HG03135 (cell line): Measurements from ENCODE around the gene FUT8.

Source experiments
- ATAC-seq: cut with Tn5 transposase; IDR thresholded peaks from one replicate; pipeline ENCODE4 v1.9.1; 2021; ENCODE audit warnings: mild to moderate bottlenecking, moderate library complexity; ENCODE audit not compliant: unreplicated experiment

The FUT8 gene

DNA sequence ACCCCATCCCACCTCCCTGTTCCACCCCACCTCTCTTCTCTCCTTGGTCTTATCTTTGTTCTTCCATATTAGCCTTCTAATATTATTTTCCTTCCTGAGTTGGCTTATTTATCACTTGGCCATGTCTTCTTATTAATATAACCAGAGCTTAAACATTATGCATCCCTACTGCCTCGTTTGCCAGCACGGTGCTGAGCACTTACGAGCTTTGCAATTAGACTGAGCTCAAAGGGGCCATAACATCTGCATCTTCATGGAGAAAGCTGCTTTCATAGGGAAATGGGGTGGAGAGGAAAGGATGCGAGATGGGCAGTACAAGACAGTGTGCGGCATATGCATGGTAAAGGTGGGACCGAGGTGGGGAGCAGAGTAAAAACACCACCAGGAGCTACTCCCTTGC lies 342.8 kb downstream of the FUT8 start:
- no peak for ATAC-seq

- no peak for ATAC-seq
These were observed 344.4 kb downstream of the FUT8 start for GRCh38 chr14:65756880-65757279.

DNA sequence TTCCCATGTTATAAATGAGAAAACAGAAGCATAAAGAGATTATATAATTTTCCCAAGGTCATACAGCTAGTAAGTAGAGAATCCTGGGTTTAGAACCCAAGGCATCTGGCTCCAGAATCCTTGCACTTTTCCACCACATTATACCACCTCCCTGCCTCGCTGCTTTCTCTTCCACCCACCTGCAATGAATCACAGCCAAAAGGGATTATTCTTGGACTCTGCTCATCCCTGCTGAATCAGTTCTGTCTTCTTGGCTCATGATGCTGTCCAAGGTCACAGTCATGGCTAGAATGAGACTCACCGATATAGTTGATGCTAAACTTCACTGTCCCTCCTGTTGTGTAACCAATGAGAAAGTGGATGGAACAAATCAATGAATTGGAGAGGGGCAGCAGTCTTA lies 356.6 kb downstream of the FUT8 start:
- no peak for ATAC-seq

- ATAC-seq, result no peak
These were observed 358.2 kb downstream of the FUT8 start for GRCh38 chr14:65770681-65771080.

GRCh38 chr14:65771271-65771670 lies 358.7 kb downstream of the FUT8 start:
- no peak for ATAC-seq

DNA sequence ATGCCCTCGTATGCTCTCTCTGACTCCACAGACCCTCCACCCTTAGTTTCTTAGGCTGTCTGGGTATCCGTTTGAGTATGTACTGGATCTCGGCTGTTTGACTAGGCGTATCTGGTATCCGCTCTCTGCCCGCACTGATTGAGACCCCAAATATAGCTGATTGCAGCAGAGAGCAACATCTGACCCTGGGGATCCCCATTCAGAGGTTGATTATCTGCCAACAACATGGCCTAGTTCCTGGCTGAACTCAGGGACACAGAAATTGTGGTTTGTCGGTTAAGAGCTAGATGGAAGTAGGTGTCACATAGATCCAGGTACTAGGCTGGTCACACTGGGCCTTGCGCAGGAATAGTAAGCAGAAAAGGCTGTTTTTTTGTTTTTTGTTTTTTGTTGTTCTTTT lies 359.9 kb downstream of the FUT8 start:
- ATAC-seq, result no peak

DNA sequence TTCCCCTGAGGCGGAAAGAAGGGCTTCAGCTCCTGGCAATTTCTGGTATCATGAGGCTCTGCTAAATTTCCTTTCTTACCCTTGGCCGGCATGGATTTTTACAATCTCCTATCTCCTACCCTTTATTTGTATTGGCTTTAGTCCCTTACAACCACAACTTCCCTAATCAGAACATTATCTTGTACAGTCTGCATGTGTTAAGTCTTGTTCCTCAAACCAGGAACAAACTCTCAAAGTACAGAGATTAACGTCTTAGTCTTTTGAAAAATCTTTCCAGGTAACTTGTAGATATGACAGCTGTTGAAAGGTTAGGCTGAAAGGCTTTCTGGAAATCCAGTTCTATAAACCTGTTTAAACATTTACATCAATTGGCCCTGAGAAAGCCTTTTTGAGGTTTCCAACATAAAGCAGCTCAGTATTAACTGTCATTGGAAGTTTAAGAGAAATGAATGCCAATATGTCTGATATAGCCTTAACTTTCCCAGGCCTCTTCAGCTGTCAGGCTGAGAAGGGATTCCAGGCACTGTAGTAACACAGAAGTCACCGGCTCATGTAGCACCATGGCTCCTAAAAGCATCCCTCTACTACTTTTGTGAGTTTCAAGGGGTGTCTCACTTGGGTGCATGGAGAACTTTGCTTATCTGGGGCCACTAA lies 360.5 kb downstream of the FUT8 start:
- ATAC-seq, result no peak

DNA sequence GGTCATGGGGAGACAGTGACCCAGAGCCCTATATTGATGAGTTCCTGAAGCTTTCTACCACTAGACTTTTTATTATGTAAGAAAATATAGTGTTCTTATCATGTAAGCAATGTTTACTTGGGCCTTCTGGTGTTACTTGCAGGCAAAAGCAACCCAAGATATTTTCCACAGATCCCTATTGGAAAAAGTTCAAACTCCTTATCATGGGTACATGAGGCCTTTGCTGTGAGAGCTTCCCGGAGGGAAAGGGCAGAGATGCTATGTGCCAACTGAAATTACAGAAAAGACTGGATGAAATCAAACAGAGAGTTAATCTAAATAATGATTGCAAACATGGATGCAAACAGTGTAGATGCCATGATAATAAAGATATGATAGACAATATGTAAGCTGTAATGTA lies 361.5 kb downstream of the FUT8 start:
- ATAC-seq, result no peak

DNA sequence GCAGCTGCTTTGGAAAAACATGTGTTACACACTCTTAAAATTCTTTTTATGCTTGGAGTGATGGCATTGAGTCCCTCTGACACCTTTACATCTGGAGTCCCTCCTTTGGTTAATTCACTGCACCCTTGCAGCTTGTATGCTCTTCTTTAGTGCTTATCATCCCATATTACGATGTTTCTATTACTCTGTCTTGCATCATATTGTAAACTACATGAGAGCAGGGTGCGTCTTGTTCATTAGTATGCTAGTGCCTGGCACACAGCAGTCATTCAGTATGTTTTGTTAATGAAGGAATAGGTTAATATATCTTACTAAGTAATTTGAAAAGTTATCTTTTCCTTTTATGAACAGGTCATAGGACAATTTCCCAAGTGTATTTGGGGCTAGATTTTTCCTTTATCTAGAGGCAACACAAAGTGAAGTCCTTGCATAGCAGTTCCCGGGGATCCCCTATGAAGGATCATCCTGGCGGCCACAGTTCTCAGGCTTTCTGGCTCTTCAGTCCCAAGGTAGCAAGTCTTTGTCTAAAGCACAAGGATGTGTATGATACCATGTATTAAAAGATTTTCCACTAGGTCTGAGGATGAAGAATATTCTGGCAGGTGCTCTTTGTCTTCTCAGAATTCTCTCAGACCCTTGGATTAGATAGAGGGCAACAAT lies 363.8 kb downstream of the FUT8 start:
- no peak for ATAC-seq

GRCh38 chr14:65780566-65780965 lies 368.0 kb downstream of the FUT8 start:
- no peak for ATAC-seq

GRCh38 chr14:65783101-65783500 lies 370.6 kb downstream of the FUT8 start:
- ATAC-seq, result no peak

- no peak for ATAC-seq
These were observed 371.0 kb downstream of the FUT8 start for GRCh38 chr14:65783576-65783975.

DNA sequence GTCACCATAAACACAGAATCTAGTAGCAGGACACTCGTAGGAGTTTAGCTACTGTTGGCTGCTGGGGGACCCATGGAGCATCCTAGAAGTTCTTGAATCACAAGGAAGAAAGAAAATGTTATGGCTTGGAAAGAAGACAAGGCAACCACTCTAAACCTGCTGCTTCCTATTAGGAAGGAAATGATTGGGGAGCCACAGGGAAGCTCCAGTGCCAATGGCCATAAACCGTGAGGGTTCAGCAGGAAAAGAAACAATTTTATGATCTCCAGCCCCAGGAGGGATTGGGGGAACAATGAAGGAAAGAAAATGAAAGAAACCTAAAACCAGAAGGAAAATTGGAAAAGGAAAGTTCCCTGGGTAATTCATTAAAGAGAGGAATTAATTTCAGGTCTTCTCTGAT lies 372.0 kb downstream of the FUT8 start:
- no peak for ATAC-seq

- ATAC-seq, result no peak
These were observed 374.9 kb downstream of the FUT8 start for GRCh38 chr14:65787461-65787860.

- ATAC-seq, result no peak
These were observed 376.3 kb downstream of the FUT8 start for GRCh38 chr14:65788876-65789275.

DNA sequence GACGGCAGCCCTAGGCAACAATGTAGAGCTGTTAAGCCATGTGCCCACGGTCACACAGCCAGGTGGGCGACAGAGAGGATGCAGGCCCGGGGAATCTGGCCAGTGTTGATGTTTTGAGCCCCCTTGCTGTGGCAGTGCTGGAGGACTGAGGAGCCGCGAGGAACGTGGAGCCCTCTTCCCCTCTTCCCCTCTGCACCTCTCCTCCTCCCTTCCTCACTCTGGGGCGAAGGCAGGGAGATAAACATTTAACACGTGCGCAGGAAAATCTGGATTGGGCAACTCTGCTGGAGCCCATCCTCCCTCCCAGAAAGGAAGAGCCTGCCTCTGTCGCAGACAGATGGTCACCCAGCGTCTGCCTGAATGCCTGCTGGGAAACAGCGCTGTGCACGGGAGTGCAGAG lies 376.8 kb downstream of the FUT8 start:
- ATAC-seq, result no peak

- ATAC-seq, result no peak
These were observed 377.8 kb downstream of the FUT8 start for GRCh38 chr14:65790172-65790815.

DNA sequence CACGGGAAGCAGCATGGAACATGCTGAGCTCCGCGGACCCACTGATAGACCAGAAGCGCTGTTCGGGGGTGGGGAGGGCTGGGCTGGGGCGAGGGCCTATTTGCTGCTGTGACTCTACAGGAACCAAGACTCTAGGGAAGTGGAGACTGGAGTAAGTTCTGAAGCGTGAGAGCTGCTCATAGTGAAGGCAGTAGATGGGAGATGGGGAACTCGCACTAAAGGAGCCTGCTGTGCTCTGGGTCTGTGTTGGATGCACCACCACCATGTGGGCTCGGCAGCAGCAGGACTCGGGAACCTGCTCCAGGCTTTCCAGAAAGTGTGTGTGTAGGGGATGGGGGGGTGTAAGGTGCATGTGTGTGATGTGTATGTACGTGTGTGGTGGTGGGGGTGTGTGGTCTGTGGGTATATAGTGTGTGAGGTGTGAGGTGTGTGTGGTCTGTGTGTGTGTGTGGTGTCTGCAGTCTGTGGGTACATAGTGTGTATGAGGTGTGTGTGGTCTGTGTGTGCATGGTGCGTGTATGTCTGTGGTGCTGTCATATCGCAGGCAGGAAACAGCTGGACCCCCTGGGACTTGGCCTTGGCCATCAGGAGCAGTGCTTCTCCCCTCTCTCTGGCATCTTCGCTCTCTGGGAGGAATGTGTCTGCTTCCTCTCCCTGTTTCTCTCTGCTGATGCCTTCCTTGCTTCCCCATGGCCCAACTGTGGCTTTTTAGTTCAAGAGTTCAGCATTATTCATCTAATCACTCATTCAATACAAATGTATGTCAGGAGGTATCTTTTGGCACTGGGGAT lies 378.9 kb downstream of the FUT8 start:
- ATAC-seq, result no peak

DNA sequence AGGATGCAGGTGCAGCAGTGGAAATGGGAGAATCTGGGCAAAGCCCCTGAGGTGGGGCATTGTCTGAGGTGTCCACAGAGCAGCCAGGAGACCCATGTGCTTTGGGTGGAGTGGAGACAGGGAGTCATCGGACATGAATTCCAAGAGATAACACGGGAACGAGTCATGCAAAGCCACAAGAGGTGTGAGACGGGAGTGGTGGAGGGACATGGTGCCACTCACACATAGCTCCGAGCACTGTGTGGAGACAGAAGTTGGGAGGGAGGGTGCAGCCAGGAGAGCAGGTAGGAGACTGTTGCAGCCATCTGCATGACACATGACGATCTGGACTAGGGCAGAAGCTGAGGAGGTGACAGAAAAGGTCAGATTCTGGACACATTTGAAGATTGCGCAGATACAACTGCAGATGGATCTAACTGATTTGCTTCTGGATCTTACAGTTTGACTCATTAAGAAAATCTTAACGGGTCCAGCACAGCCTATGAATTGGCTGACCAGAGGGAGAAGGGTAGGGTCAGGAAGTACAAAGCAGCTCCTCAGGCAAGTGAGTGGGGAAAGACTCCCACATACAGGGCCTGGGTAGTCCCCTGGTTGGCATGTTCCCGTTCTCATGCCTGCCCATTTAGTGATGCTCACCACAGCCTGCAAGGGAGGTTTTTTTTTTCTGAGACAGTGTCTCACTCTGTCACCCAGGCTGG lies 379.8 kb downstream of the FUT8 start:
- no peak for ATAC-seq
